GM18870 (cell line): ENCODE measurements around the gene HK2.
"Not testable (repeated sequence)": the region's sequence is repeated elsewhere in the genome, so short reads cannot be mapped to it uniquely, and the experiment has no call there.

Experiments
- ATAC-seq: cut with Tn5 transposase; IDR thresholded peaks from one replicate; pipeline ENCODE4 v1.9.1; 2021; ENCODE audit warnings: moderate library complexity; ENCODE audit not compliant: unreplicated experiment

HK2 gene

GRCh38 chr2:74893332-74893731 lies 59.4 kb downstream of the HK2 start:
- no peak for ATAC-seq

GRCh38 chr2:74894272-74894981 lies 60.5 kb downstream of the HK2 start:
- no peak for ATAC-seq

GRCh38 chr2:74895001-74895400 lies 61.1 kb downstream of the HK2 start:
- no peak for ATAC-seq

GRCh38 chr2:74896232-74896631 lies 62.3 kb downstream of the HK2 start:
- ATAC-seq = no peak

- not testable (repeated sequence) for ATAC-seq
Measured at GRCh38 chr2:74900225-74900624, 66.3 kb downstream of the HK2 start.

GRCh38 chr2:74902281-74902860 lies 68.4 kb downstream of the HK2 start:
- ATAC-seq = no peak

GRCh38 chr2:74906395-74906794 lies 72.5 kb downstream of the HK2 start:
- ATAC-seq = no peak

GRCh38 chr2:74907560-74907959 lies 73.6 kb downstream of the HK2 start:
- ATAC-seq = not testable (repeated sequence)

GRCh38 chr2:74908748-74909444 lies 75.0 kb downstream of the HK2 start:
- ATAC-seq = no peak

GRCh38 chr2:74910245-74910644 lies 76.3 kb downstream of the HK2 start:
- no peak for ATAC-seq

GRCh38 chr2:74911061-74911460 lies 77.1 kb downstream of the HK2 start:
- ATAC-seq = no peak

GRCh38 chr2:74915743-74916142 lies 81.8 kb downstream of the HK2 start:
- ATAC-seq = no peak

- ATAC-seq = no peak
Measured at GRCh38 chr2:74916394-74916793, 82.5 kb downstream of the HK2 start.

- ATAC-seq = no peak
Measured at GRCh38 chr2:74917702-74918619, 84.0 kb downstream of the HK2 start.

GRCh38 chr2:74919827-74920226 lies 85.9 kb downstream of the HK2 start:
- no peak for ATAC-seq

GRCh38 chr2:74921236-74921736 lies 87.4 kb downstream of the HK2 start:
- no peak for ATAC-seq

GRCh38 chr2:74922592-74923227 lies 88.8 kb downstream of the HK2 start:
- ATAC-seq = no peak

- no peak for ATAC-seq
Measured at GRCh38 chr2:74924463-74925265, 90.7 kb downstream of the HK2 start.

GRCh38 chr2:74925361-74925786 lies 91.4 kb downstream of the HK2 start:
- no peak for ATAC-seq

GRCh38 chr2:74927621-74928020 lies 93.7 kb downstream of the HK2 start:
- no peak for ATAC-seq
